Heart left ventricle (tissue), 16 donors: ENCODE measurements around the gene PREP. TPM values are rescaled to one million over a fixed set of nuclear protein-coding genes. Genes with fewer than 3 reads are reported as not detected.
"Not testable (repeated sequence)": the region's sequence is repeated elsewhere in the genome, so short reads cannot be mapped to it uniquely, and the experiment has no call there.

ENCODE experiments used
- ATAC-seq, 4 donors: fragments of 200-7000 bp; cut with Tn5 transposase; one replicate each; pipeline ENCODE4 v1.9.1; 2020 to 2022; ENCODE audit warnings: moderate library complexity in 4 of 4, mild to moderate bottlenecking in 3 of 4, moderate number of reproducible peaks in 1 of 4
- DNase-seq, 5 donors: peaks; one replicate each; pipeline ENCODE4 v3.0.0-alpha.2; 2020
- H3K27ac ChIP-seq, 12 donors: fragments of 200-600 bp; sonication (generic) in 4 of 12; one replicate each; pipeline versions ENCODE4 v1.5.0 to v1.8.0; 2016 to 2022; ENCODE audit warnings: mild to moderate bottlenecking in 2 of 12
- H3K27me3 ChIP-seq, 9 donors: fragments of 200-600 bp; sonication (generic) in 2 of 9; one replicate each; pipeline versions ENCODE4 v1.5.1 to v1.8.0; 2016 to 2022; ENCODE audit warnings: mild to moderate bottlenecking in 3 of 9
- H3K36me3 ChIP-seq, 9 donors: fragments of 200-600 bp; sonication (generic) in 2 of 9; one replicate each; pipeline versions ENCODE4 v1.5.0 to v1.8.0; 2018 to 2022; ENCODE audit warnings: mild to moderate bottlenecking in 2 of 9
- H3K4me1 ChIP-seq, 12 donors: fragments of 200-600 bp; sonication (generic) in 4 of 12; one replicate each; pipeline versions ENCODE4 v1.5.0 to v1.8.0; 2016 to 2022; ENCODE audit warnings: mild to moderate bottlenecking in 3 of 12
- H3K4me3 ChIP-seq, 12 donors: fragments of 200-600 bp; sonication (generic) in 4 of 12; one replicate each; pipeline versions ENCODE4 v1.5.0 to v1.8.0; 2017 to 2022; ENCODE audit warnings: mild to moderate bottlenecking in 9 of 12, moderate library complexity in 4 of 12
- H3K9me3 ChIP-seq, 12 donors: fragments of 200-600 bp; sonication (generic) in 4 of 12; one replicate each; pipeline versions ENCODE4 v1.5.0 to v1.8.0; 2016 to 2022; ENCODE audit warnings: mild to moderate bottlenecking in 1 of 12
- CTCF ChIP-seq, 12 donors: fragments of 200-600 bp; sonication (generic) in 4 of 12; IDR thresholded peaks; one replicate each; pipeline versions ENCODE4 v1.5.0 to v1.8.0; 2018 to 2022; ENCODE audit warnings: antibody characterized with exemption in 12 of 12, mild to moderate bottlenecking in 5 of 12
- POLR2A ChIP-seq, 2 donors: fragments of 450-650 bp; IDR thresholded peaks; one replicate each; pipeline ENCODE4 v1.6.1; 2017; ENCODE audit warnings: antibody characterized with exemption in 2 of 2, mild to moderate bottlenecking in 2 of 2, moderate library complexity in 2 of 2
- WGBS, 4 donors: extraction: QIAGEN DNeasy Blood & Tissue Kit in 2 of 4; methylation state at CpG; one replicate each; pipeline versions ENCODE4 v1.1.5 to v1.1.7; 2013 to 2018; 5-methylcytosine and 5-hydroxymethylcytosine counted together
- intact Hi-C, 10 donors: fragments of 100-400 bp; cut with DNase I; formaldehyde crosslinking; loops; one replicate each; pipeline versions ENCODE4 v1.11.1 to v1.14.2; 2022
- polyA plus RNA-seq, 2 donors: library from polyadenylated mRNA; stranded (reverse); fragments of 200-250 nt; gene quantifications; one replicate each; pipeline ENCODE4 v1.2.3, GENCODE V29; 2013
- total RNA-seq, 9 donors: library from RNA; depleted of rRNA in 2 of 9; stranded (reverse); fragments of >200 nt in 2 of 9; fragmentation: NEBNext Ultra II Directional in 3 of 9; extraction: Animal tissue kit (Norgen Biotek cat#: 25700) in 3 of 9; gene quantifications; one replicate each; pipeline versions ENCODE4 v1.1.0 to v1.2.4, GENCODE V29; 2016 to 2023
- donor health status: ischemic (EF 13 %, LVEDD 7.1; RV severe dilation, severe dysfunction).
- donor health status: healthy with polysubstance abuse.
- donor health status: DM: no; HTN: yes; CAD: no.
- donor health status: DM: no; HTN: no; CAD: no.
- donor health status: ischemic (EF 25% LVEDD 6.9; RV normal size, moderate dysfunction).
- donor health status: ischemic (EF 25% LVEDD 5.7; RV mildly dilated, moderate dysfunction).
- donor health status: healthy.
- donor health status: DM: yes; HTN: yes; CAD: no.
- donor health status: ischemic (EF 35%, LVEDD 5.7; RV mildly dilated, moderate dysfunction).
- donor health status: nonischemic (EF 11% LVEDD 7.7; RV severe dilation, severe dysfunction).
- donor health status: DM: yes; HTN: yes; CAD: no.
- donor health status: PGD.
- donor health status: ischemic (EF 29% LVEDD 5.4; RV normal size, mild dysfunction).
- donor health status: nonischemic (EF 23%, LVEDD 6.1; RV moderate dilation, normal function).

PREP gene
- total and polyA plus RNA-seq, 11 donors = 13.1 to 35.9 (median 29.6) TPM

GRCh38 chr6:105429676-105430075, 26.8 kb upstream of the PREP start:
- WGBS, 4 donors = 74 to 85% (median 80%) methylated on average over 4 of the region's 4 CpGs
- intact Hi-C loops = loop anchor here in 9 of 10 donors (2.0 to 10.0 kb wide), 9 partner anchors 342 to 1135 kb away; no protein-coding TSS in a partner anchor
- no peak for ATAC-seq

GRCh38 chr6:105428342-105428957, 25.6 kb upstream of the PREP start:
- ATAC-seq (peak in 3 of 4 donors; percentile 36 to 41 (median 36)), DNase-seq (no peak)
- Histone ChIP-seq H3K4me1 (peaks cover 0 to 9% (median 0%) of the 10 kb centered on the region in 12 donors), H3K27me3 (no peaks in the 10 kb centered on the region), H3K4me3 (no peak overlapping the region), H3K27ac (no peak overlapping the region), H3K36me3 (no peaks in the 10 kb centered on the region), H3K9me3 (no peaks in the 10 kb centered on the region)
- WGBS, 4 donors = 55 to 68% (median 61%) methylated on average over 5 of the region's 5 CpGs
- intact Hi-C loops = loop anchor here in 3 of 10 donors (5.0 to 10.0 kb wide), 3 partner anchors 341 to 1136 kb away; no protein-coding TSS in a partner anchor
- no peak for TF ChIP-seq CTCF (IDR thresholded peaks at IDR 0.05)
- TF ChIP-seq POLR2A (IDR thresholded peaks at IDR 0.05) = no peak

More at GRCh38 chr6:105429676-105430075, 26.8 kb upstream of the PREP start:
- Histone ChIP-seq H3K4me1 (peaks cover 0 to 9% (median 0%) of the 10 kb centered on the region in 12 donors), H3K4me3 (no peak overlapping the region), H3K36me3 (no peaks in the 10 kb centered on the region), H3K9me3 (no peaks in the 10 kb centered on the region), H3K27me3 (no peaks in the 10 kb centered on the region), H3K27ac (no peak overlapping the region)
- DNase-seq = no peak
- TF ChIP-seq POLR2A (IDR thresholded peaks at IDR 0.05) = no peak
- TF ChIP-seq CTCF (IDR thresholded peaks at IDR 0.05) = no peak

DNA sequence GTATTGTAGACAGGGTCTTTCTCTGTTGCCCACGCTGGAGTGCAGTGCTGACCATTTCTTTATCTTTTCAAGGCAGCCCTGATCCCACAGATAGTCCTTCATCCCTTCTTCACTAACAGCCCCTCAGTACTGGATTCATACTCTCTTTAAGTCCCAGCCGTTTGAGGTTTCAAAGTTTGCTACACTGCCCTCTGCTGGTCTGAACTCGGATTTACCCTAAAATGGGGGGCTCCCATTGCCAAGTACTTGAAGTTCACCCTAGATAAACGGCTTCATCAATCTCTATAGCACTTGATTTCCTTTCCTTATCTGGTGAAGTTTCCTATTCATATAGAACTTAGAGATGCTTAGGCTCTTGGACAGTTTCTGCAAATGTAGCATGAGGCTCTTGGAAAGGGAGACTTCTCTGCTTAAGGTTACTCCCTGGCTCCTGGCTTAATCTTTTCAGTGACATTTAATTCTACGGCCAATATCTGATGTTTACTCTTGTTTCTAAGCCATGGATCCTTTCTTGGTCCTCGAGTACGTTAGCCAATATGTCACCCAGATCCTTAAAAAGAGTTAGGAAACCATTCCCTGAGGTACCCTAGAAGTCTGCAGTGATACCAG, 21.4 kb upstream of the PREP start:
- Histone ChIP-seq H3K9me3 (peaks cover 0 to 4% (median 0%) of the 10 kb centered on the region in 12 donors), H3K27ac (no peak overlapping the region), H3K4me1 (peaks cover 0 to 9% (median 0%) of the 10 kb centered on the region in 12 donors), H3K4me3 (no peak overlapping the region), H3K36me3 (no peaks in the 10 kb centered on the region), H3K27me3 (no peaks in the 10 kb centered on the region)
- TF ChIP-seq POLR2A (IDR thresholded peaks at IDR 0.05) (no peak), CTCF (IDR thresholded peaks at IDR 0.05) (peak; percentile 50 to 75 (median 60))
- intact Hi-C loops = loop anchor here in 6 of 10 donors (1.0 to 10.0 kb wide), 4 partner anchors 337 to 1141 kb away; no protein-coding TSS in a partner anchor
- DNase-seq (peak in 1 of 5 donors; percentile 17), ATAC-seq (peak in 3 of 4 donors; percentile 56 to 69 (median 56))
- WGBS, 4 donors = 14 to 15% (median 15%) methylated on average over 7 of the region's 7 CpGs

GRCh38 chr6:105416971-105417370, 14.1 kb upstream of the PREP start:
- WGBS, 4 donors = 92 to 98% (median 96%) methylated on average over 2 of the region's 2 CpGs
- DNase-seq, ATAC-seq: not testable (repeated sequence)

More at GRCh38 chr6:105416971-105417370, 14.1 kb upstream of the PREP start:
- H3K4me1 ChIP-seq, H3K4me3 ChIP-seq, H3K27me3 ChIP-seq, H3K27ac ChIP-seq, H3K36me3 ChIP-seq: not testable (repeated sequence)
- intact Hi-C loops = loop anchor here in 1 of 10 donors (5.0 kb wide), 1 partner anchor 935 kb away; no protein-coding TSS in a partner anchor
- H3K9me3 ChIP-seq = peaks cover 0 to 52% (median 9%) of the 10 kb centered on the region in 12 donors
